Measurements from ENCODE around the gene TYMP. TPM values are rescaled to one million over a fixed set of nuclear protein-coding genes. Genes with fewer than 3 reads are reported as not detected.
A peak's percentile ranks its signal among the peaks of the same experiment; 100 is the strongest.

Gene TYMP
- total RNA-seq, 3 donors from 2014 or later (not counting 1 experiment from before 2014, with no cell fraction given), result 17.7 to 44.6 (median 32.4) TPM

GRCh38 chr22:50567721-50568252 lies 38.0 kb upstream of the TYMP start:
- intact Hi-C loops (cut with micrococcal nuclease), result no loop called here
- WGBS (ENCODE audit: insufficient coverage), result 97% methylated on average over 7 of the region's 7 CpGs
- no peaks in the 10 kb centered on the region for H3K9me3 Mint-ChIP-seq
- H3K36me3 Mint-ChIP-seq, result no peaks in the 10 kb centered on the region
- H3K4me1 Mint-ChIP-seq, result peaks cover 9 to 10% of the 10 kb centered on the region in 2 donors
- H3K4me3 Mint-ChIP-seq, result no peak overlapping the region
- TF ChIP-seq CTCF (IDR thresholded peaks at IDR 0.05), result no peak
- DNase-seq, result no peak
- H3K27me3 ChIP-seq (ENCODE audit: control insufficient read depth, insufficient read depth, low read length), result no peaks in the 10 kb centered on the region
- no peak overlapping the region for H3K27ac Mint-ChIP-seq
- peaks cover 0 to 6% of the 10 kb centered on the region in 2 donors for H3K27me3 Mint-ChIP-seq (ENCODE audit: low read depth in 2 of 2)
- no peak overlapping the region for H3K4me3 ChIP-seq (ENCODE audit: low read length)
- peaks cover 16% of the 10 kb centered on the region for H3K36me3 ChIP-seq (ENCODE audit: control insufficient read depth, insufficient read depth, low read length)
- peaks cover 10% of the 10 kb centered on the region for H3K4me1 ChIP-seq (ENCODE audit: control insufficient read depth, insufficient read depth, low read length)
- H3K27ac ChIP-seq (ENCODE audit: low read length), result no peak overlapping the region
- H3K9me3 ChIP-seq (ENCODE audit: control insufficient read depth, insufficient read depth, low read length), result no peaks in the 10 kb centered on the region
- ATAC-seq, result no peak

GRCh38 chr22:50564289-50564688 lies 34.5 kb upstream of the TYMP start:
- Histone ChIP-seq H3K27me3 (ENCODE audit: control insufficient read depth, insufficient read depth, low read length) (no peaks in the 10 kb centered on the region), H3K36me3 (ENCODE audit: control insufficient read depth, insufficient read depth, low read length) (peaks cover 4% of the 10 kb centered on the region), H3K4me1 (ENCODE audit: control insufficient read depth, insufficient read depth, low read length) (peaks cover 15% of the 10 kb centered on the region), H3K4me3 (ENCODE audit: low read length) (no peak overlapping the region), H3K9me3 (ENCODE audit: control insufficient read depth, insufficient read depth, low read length) (no peaks in the 10 kb centered on the region), H3K27ac (ENCODE audit: low read length) (no peak overlapping the region)
- Mint-ChIP-seq H3K9me3 (no peaks in the 10 kb centered on the region), H3K27ac (no peak overlapping the region), H3K4me3 (no peak overlapping the region), H3K4me1 (peaks cover 23 to 28% of the 10 kb centered on the region in 2 donors), H3K36me3 (no peaks in the 10 kb centered on the region), H3K27me3 (ENCODE audit: low read depth in 2 of 2) (peaks cover 0 to 6% of the 10 kb centered on the region in 2 donors)
- DNase-seq, result no peak
- no peak for ATAC-seq
- no peak for TF ChIP-seq CTCF (IDR thresholded peaks at IDR 0.05)
- WGBS (ENCODE audit: insufficient coverage), result 94% methylated on average over 11 of the region's 11 CpGs
- intact Hi-C loops (cut with micrococcal nuclease), result loop anchor here (5.0 kb wide), 2 partner anchors 37 to 57 kb away; partner anchors contain the start of genes LMF2, NCAPH2 and SCO2

GRCh38 chr22:50563413-50564160 lies 33.8 kb upstream of the TYMP start:
- Mint-ChIP-seq H3K27ac (peak overlapping the region; percentile 87 to 88), H3K4me3 (peak overlapping the region; percentile 97), H3K27me3 (ENCODE audit: low read depth in 2 of 2) (peaks cover 0 to 6% of the 10 kb centered on the region in 2 donors), H3K9me3 (no peaks in the 10 kb centered on the region), H3K4me1 (peaks cover 23 to 28% of the 10 kb centered on the region in 2 donors), H3K36me3 (no peaks in the 10 kb centered on the region)
- no peak for TF ChIP-seq CTCF (IDR thresholded peaks at IDR 0.05)
- no peak for ATAC-seq
- peak overlapping the region; percentile 2 for H3K27ac ChIP-seq (ENCODE audit: low read length)
- peak overlapping the region; percentile 49 for H3K4me3 ChIP-seq (ENCODE audit: low read length)
- no peak for DNase-seq
- H3K9me3 ChIP-seq (ENCODE audit: control insufficient read depth, insufficient read depth, low read length), result no peaks in the 10 kb centered on the region
- WGBS (ENCODE audit: insufficient coverage), result 37% methylated on average over 16 of the region's 17 CpGs
- H3K4me1 ChIP-seq (ENCODE audit: control insufficient read depth, insufficient read depth, low read length), result peaks cover 15% of the 10 kb centered on the region
- intact Hi-C loops (cut with micrococcal nuclease), result loop anchor here (5.0 kb wide), 2 partner anchors 36 to 56 kb away; partner anchors contain the start of genes LMF2, NCAPH2 and SCO2
- H3K36me3 ChIP-seq (ENCODE audit: control insufficient read depth, insufficient read depth, low read length), result peaks cover 2% of the 10 kb centered on the region
- no peaks in the 10 kb centered on the region for H3K27me3 ChIP-seq (ENCODE audit: control insufficient read depth, insufficient read depth, low read length)

Measured in natural killer cell (primary cell).